HG02852 (cell line): Measurements from ENCODE around the gene CENPF.

ENCODE experiments used
- ATAC-seq: cut with Tn5 transposase; IDR thresholded peaks from one replicate; pipeline ENCODE4 v1.9.1; 2021; ENCODE audit warnings: mild to moderate bottlenecking, moderate library complexity; ENCODE audit not compliant: unreplicated experiment

Gene CENPF

GRCh38 chr1:214615109-214615508 lies 12.1 kb downstream of the CENPF start:
- no peak for ATAC-seq

GRCh38 chr1:214615871-214616270 lies 12.9 kb downstream of the CENPF start:
- no peak for ATAC-seq

GRCh38 chr1:214617246-214617645 lies 14.3 kb downstream of the CENPF start:
- ATAC-seq = no peak

GRCh38 chr1:214617843-214618242 lies 14.8 kb downstream of the CENPF start:
- ATAC-seq = no peak

GRCh38 chr1:214621236-214621635 lies 18.2 kb downstream of the CENPF start:
- no peak for ATAC-seq

- ATAC-seq = no peak
Measured at GRCh38 chr1:214623430-214623829, 20.4 kb downstream of the CENPF start.

GRCh38 chr1:214632091-214632490 lies 29.1 kb downstream of the CENPF start:
- ATAC-seq = no peak

- no peak for ATAC-seq
Measured at GRCh38 chr1:214633686-214634085, 30.7 kb downstream of the CENPF start.

GRCh38 chr1:214634267-214634666 lies 31.3 kb downstream of the CENPF start:
- ATAC-seq = no peak

- no peak for ATAC-seq
Measured at GRCh38 chr1:214635086-214635485, 32.1 kb downstream of the CENPF start.

GRCh38 chr1:214635506-214635905 lies 32.5 kb downstream of the CENPF start:
- ATAC-seq = no peak

GRCh38 chr1:214636436-214636835 lies 33.4 kb downstream of the CENPF start:
- no peak for ATAC-seq

- ATAC-seq = no peak
Measured at GRCh38 chr1:214637125-214637524, 34.1 kb downstream of the CENPF start.

GRCh38 chr1:214637722-214638458 lies 34.9 kb downstream of the CENPF start:
- ATAC-seq = peak; percentile 85

- ATAC-seq = no peak
Measured at GRCh38 chr1:214638459-214638807, 35.4 kb downstream of the CENPF start.

- no peak for ATAC-seq
Measured at GRCh38 chr1:214638997-214639396, 36.0 kb downstream of the CENPF start.

GRCh38 chr1:214640431-214641213 lies 37.6 kb downstream of the CENPF start:
- no peak for ATAC-seq

GRCh38 chr1:214641214-214641895 lies 38.4 kb downstream of the CENPF start:
- no peak for ATAC-seq

- no peak for ATAC-seq
Measured at GRCh38 chr1:214643030-214643429, 40.0 kb downstream of the CENPF start.

- ATAC-seq = no peak
Measured at GRCh38 chr1:214645712-214646111, 42.7 kb downstream of the CENPF start.

- no peak for ATAC-seq
Measured at GRCh38 chr1:214648801-214649200, 45.8 kb downstream of the CENPF start.

GRCh38 chr1:214649607-214650006 lies 46.6 kb downstream of the CENPF start:
- no peak for ATAC-seq
